HEK293T (cell line): ENCODE data around the gene DNAJC27.

ENCODE experiments used
- CTCF ChIA-PET: fragments of 350-600 bp; formaldehyde crosslinking; extraction: SDS; loops from one replicate; lab custom pipeline; 2021; ENCODE audit warnings: antibody characterized with exemption, inconsistent platforms; lab: Yijun Ruan, JAX
- POLR2A ChIA-PET: fragments of 350-600 bp; formaldehyde crosslinking; extraction: SDS; loops from one replicate; lab custom pipeline; 2020; ENCODE audit warnings: antibody characterized with exemption, inconsistent platforms; lab: Yijun Ruan, JAX
- DNase-seq: peaks from one replicate; pipeline ENCODE4 v3.0.0; 2012; ENCODE audit warnings: mixed read lengths; ENCODE audit errors: extremely low spot score
- ARNT ChIP-seq: fragments of 450-650 bp; IDR thresholded peaks from 2 replicates; pipeline ENCODE4 v1.6.1; 2017; ENCODE audit warnings: mild to moderate bottlenecking
- BHLHE40 ChIP-seq: fragments of 450-650 bp; IDR thresholded peaks from 2 replicates; pipeline ENCODE4 v1.6.1; 2016; ENCODE audit warnings: mild to moderate bottlenecking, moderate library complexity, borderline replicate concordance
- CTBP1 ChIP-seq: fragments of 450-650 bp; IDR thresholded peaks from 2 replicates; pipeline ENCODE4 v1.6.1; 2016; ENCODE audit warnings: borderline replicate concordance
- ELF4 ChIP-seq: fragments of 450-650 bp; IDR thresholded peaks from 2 replicates; pipeline ENCODE4 v1.6.1; 2017; ENCODE audit warnings: antibody characterized with exemption
- FOXA1 ChIP-seq: fragments of 450-650 bp; IDR thresholded peaks from 2 replicates; pipeline ENCODE4 v1.6.1; 2016; ENCODE audit warnings: mild to moderate bottlenecking
- FOXK2 ChIP-seq: fragments of 450-650 bp; IDR thresholded peaks from 2 replicates; pipeline ENCODE4 v1.6.1; 2016; ENCODE audit warnings: mild to moderate bottlenecking
- FOXM1 ChIP-seq: fragments of 450-650 bp; IDR thresholded peaks from 2 replicates; pipeline ENCODE4 v1.6.1; 2017; ENCODE audit warnings: mild to moderate bottlenecking, borderline replicate concordance
- HDGF ChIP-seq: fragments of 450-650 bp; IDR thresholded peaks from 2 replicates; pipeline ENCODE4 v1.6.1; 2017; ENCODE audit warnings: antibody characterized with exemption, borderline replicate concordance
- L3MBTL2 ChIP-seq: fragments of 450-650 bp; conservative IDR thresholded peaks from 2 replicates; pipeline ENCODE4 v1.6.1; 2016; ENCODE audit warnings: mild to moderate bottlenecking
- LEF1 ChIP-seq: fragments of 450-650 bp; IDR thresholded peaks from 2 replicates; pipeline ENCODE4 v1.6.1; 2017; ENCODE audit warnings: mild to moderate bottlenecking, borderline replicate concordance
- SP1 ChIP-seq: fragments of 450-650 bp; IDR thresholded peaks from 2 replicates; pipeline ENCODE4 v1.6.1; 2017
- SUZ12 ChIP-seq: fragments of 450-650 bp; IDR thresholded peaks from 2 replicates; pipeline ENCODE4 v1.6.1; 2016; ENCODE audit warnings: mild to moderate bottlenecking
- TARDBP ChIP-seq: fragments of 450-650 bp; IDR thresholded peaks from 2 replicates; pipeline ENCODE4 v1.6.1; 2016
- ZNF384 ChIP-seq: fragments of 450-650 bp; IDR thresholded peaks from 2 replicates; pipeline ENCODE4 v1.6.1; 2016
- TF ChIP-seq, protein P1 (sequence below): fragments of 450-650 bp; IDR thresholded peaks from 2 replicates; pipeline ENCODE4 v1.6.1; 2016

Gene DNAJC27

DNA sequence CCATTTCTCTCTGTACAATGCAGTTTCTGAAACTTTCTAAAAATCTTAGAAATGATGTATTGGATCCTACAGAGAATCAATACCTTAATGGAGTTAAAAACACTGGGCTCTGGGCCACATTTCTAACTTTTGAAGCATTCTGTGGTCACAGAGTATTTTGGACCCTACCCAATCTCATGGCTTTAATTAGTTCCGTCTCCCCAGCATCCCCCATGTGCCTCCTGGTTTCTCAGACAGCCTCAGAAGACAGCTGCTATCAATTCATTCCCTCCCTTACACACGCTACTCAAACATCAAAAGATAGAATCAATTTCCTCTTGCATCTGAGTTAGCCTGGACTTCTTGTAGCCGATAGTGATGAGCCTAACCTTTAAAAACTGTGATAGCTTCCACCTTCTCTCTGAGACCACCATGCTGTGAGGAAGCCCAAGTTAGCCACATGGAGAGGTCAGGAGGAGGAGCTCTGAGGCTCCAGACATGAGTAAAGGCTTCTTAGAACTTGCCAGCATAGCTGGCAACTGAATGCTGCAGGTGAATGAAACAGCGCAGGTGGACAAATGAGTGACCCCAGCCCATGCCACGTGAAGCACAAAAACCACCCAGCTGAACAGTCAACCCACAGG is 62.1 kb downstream of the DNAJC27 start:
- ChIA-PET POLR2A (no interaction called here), CTCF (no interaction called here)
- TF ChIP-seq FOXK2 (no peak), SUZ12 (no peak)
- no peak for DNase-seq

- CTCF ChIA-PET: no interaction called here
- TF ChIP-seq CTBP1 (no peak), SUZ12 (no peak), BHLHE40 (no peak), ARNT (no peak), LEF1 (no peak), FOXA1 (no peak), ELF4 (no peak), SP1 (no peak), FOXK2 (no peak), ZNF384 (no peak), L3MBTL2 (no peak), FOXM1 (no peak), HDGF (no peak), TARDBP (no peak)
- TF ChIP-seq, protein P1, sequence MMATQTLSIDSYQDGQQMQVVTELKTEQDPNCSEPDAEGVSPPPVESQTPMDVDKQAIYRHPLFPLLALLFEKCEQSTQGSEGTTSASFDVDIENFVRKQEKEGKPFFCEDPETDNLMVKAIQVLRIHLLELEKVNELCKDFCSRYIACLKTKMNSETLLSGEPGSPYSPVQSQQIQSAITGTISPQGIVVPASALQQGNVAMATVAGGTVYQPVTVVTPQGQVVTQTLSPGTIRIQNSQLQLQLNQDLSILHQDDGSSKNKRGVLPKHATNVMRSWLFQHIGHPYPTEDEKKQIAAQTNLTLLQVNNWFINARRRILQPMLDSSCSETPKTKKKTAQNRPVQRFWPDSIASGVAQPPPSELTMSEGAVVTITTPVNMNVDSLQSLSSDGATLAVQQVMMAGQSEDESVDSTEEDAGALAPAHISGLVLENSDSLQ: no peak
- POLR2A ChIA-PET: no interaction called here
- DNase-seq: no peak
Measured at GRCh38 chr2:24908461-24908901, 63.3 kb downstream of the DNAJC27 start.

GRCh38 chr2:24907116-24907515 is 64.6 kb downstream of the DNAJC27 start:
- DNase-seq: no peak
- POLR2A ChIA-PET: no interaction called here
- CTCF ChIA-PET: interaction anchor here (0.7 kb wide), 1 partner anchor 63 kb away, joined by 4 read pairs; no protein-coding TSS in a partner anchor
- TF ChIP-seq ZNF384: no peak
- no peak for TF ChIP-seq HDGF
- TF ChIP-seq SP1: no peak
- no peak for TF ChIP-seq ARNT
- TF ChIP-seq LEF1: no peak

DNA sequence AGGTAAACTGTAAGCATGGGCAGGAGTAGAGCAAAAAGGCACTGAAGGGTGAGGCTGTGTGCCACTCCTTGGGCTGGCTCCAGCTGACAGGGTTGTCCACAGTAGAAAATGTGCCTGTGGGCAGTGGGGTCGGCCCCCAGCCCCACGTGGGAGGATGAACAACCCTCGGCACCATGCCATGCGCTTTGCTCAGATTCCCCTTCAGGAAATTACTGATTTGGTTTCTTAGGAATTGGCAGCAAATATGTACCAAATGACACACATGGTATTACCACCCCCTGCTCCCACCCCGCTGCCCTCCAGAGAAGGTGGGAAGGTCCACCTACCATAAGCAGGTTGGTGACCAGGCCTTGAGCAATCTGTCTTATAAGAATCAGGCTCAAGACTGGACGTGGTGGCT is 65.3 kb downstream of the DNAJC27 start:
- CTCF ChIA-PET: no interaction called here
- DNase-seq: no peak
- TF ChIP-seq FOXK2 (no peak), ELF4 (no peak), CTBP1 (no peak), SUZ12 (no peak), FOXM1 (no peak), L3MBTL2 (no peak), SP1 (no peak), HDGF (no peak), FOXA1 (no peak), LEF1 (no peak), ARNT (no peak), ZNF384 (no peak)
- TF ChIP-seq, protein P1: no peak
- POLR2A ChIA-PET: no interaction called here

GRCh38 chr2:24903161-24904103 is 68.3 kb downstream of the DNAJC27 start:
- no peak for DNase-seq
- ChIA-PET POLR2A (no interaction called here), CTCF (no interaction called here)
- TF ChIP-seq FOXA1 (no peak), BHLHE40 (no peak), SP1 (no peak)

- ChIA-PET CTCF (no interaction called here), POLR2A (no interaction called here)
- DNase-seq: no peak
- TF ChIP-seq ZNF384: no peak
- TF ChIP-seq ELF4: no peak
Measured at GRCh38 chr2:24899361-24899910, 72.3 kb downstream of the DNAJC27 start.
